SK-N-SH treated with all-trans-retinoic acid at 6 μM for 48 hours (cell line): ENCODE measurements around the gene GTF2H1.

Experiments used
- ATAC-seq: fragments of 200-7000 bp; cut with Tn5 transposase; 3 replicates; pipeline ENCODE4 v1.9.1; 2020; ENCODE audit warnings: mild to moderate bottlenecking, moderate library complexity
- ARNTL ChIP-seq: fragments of 450-650 bp; formaldehyde crosslinking; IDR thresholded peaks from 2 replicates; pipeline ENCODE4 v1.5.0; 2020; ENCODE audit warnings: low read depth, mild to moderate bottlenecking, moderate library complexity, borderline replicate concordance
- BACH2 ChIP-seq: fragments of 250-450 bp; sonication (Bioruptor Pico); IDR thresholded peaks from 2 replicates; pipeline ENCODE4 v1.9.0; 2021; ENCODE audit warnings: mild to moderate bottlenecking, borderline replicate concordance
- CREB5 ChIP-seq: fragments of 250-450 bp; sonication (Bioruptor Pico); IDR thresholded peaks from 2 replicates; pipeline ENCODE4 v1.5.1; 2020; ENCODE audit warnings: low read depth, mild to moderate bottlenecking, moderate library complexity
- CSDC2 ChIP-seq: fragments of 250-450 bp; sonication (Bioruptor Pico); IDR thresholded peaks from 2 replicates; pipeline ENCODE4 v1.5.0; 2020; ENCODE audit warnings: mild to moderate bottlenecking, moderate library complexity
- CSRNP3 ChIP-seq: fragments of 250-450 bp; sonication (Bioruptor Pico); IDR thresholded peaks from 2 replicates; pipeline ENCODE4 v1.5.1; 2021; ENCODE audit warnings: mild to moderate bottlenecking, moderate library complexity
- ESRRG ChIP-seq: fragments of 250-450 bp; sonication (Bioruptor Pico); IDR thresholded peaks from 2 replicates; pipeline ENCODE4 v1.6.1; 2021; ENCODE audit warnings: mild to moderate bottlenecking
- GLIS3 ChIP-seq: fragments of 250-450 bp; sonication (Bioruptor Pico); IDR thresholded peaks from 2 replicates; pipeline ENCODE4 v1.5.0; 2020; ENCODE audit warnings: mild to moderate bottlenecking, moderate library complexity
- ISL1 ChIP-seq: fragments of 250-450 bp; sonication (Bioruptor Pico); IDR thresholded peaks from 2 replicates; pipeline ENCODE4 v2.1.2; 2022; ENCODE audit warnings: mild to moderate bottlenecking, moderate library complexity
- OSR1 ChIP-seq: fragments of 250-450 bp; sonication (Bioruptor Pico); IDR thresholded peaks from 2 replicates; pipeline ENCODE4 v1.8.0; 2022; ENCODE audit warnings: moderate library complexity, mild to moderate bottlenecking, inconsistent platforms
- PATZ1 ChIP-seq: fragments of 250-450 bp; sonication (Bioruptor Pico); IDR thresholded peaks from 2 replicates; pipeline ENCODE4 v1.8.0; 2020; ENCODE audit warnings: mild to moderate bottlenecking, moderate library complexity, borderline replicate concordance
- POU6F1 ChIP-seq: fragments of 250-450 bp; sonication (Bioruptor Pico); IDR thresholded peaks from 2 replicates; pipeline ENCODE4 v1.8.0; 2021; ENCODE audit warnings: low read depth, mild to moderate bottlenecking, moderate library complexity, borderline replicate concordance
- PPARA ChIP-seq: fragments of 250-450 bp; sonication (Bioruptor Pico); IDR thresholded peaks from 2 replicates; pipeline ENCODE4 v1.5.0; 2020; ENCODE audit warnings: mild to moderate bottlenecking, borderline replicate concordance
- RARB ChIP-seq: fragments of 250-450 bp; sonication (Bioruptor Pico); IDR thresholded peaks from 2 replicates; pipeline ENCODE4 v1.8.0; 2021; ENCODE audit warnings: mild to moderate bottlenecking, moderate library complexity
- SNAI2 ChIP-seq: fragments of 250-450 bp; sonication (Bioruptor Pico); IDR thresholded peaks from 2 replicates; pipeline ENCODE4 v1.5.0; 2020; ENCODE audit warnings: mild to moderate bottlenecking, moderate library complexity
- TOX ChIP-seq: fragments of 250-450 bp; sonication (Bioruptor Pico); IDR thresholded peaks from 2 replicates; pipeline ENCODE4 v1.8.0; 2021; ENCODE audit warnings: mild to moderate bottlenecking, moderate library complexity, borderline replicate concordance
- TSHZ2 ChIP-seq: fragments of 250-450 bp; sonication (Bioruptor Pico); IDR thresholded peaks from 2 replicates; pipeline ENCODE4 v1.5.0; 2020; ENCODE audit warnings: mild to moderate bottlenecking, moderate library complexity
- ZC3H10 ChIP-seq: fragments of 250-450 bp; sonication (Bioruptor Pico); IDR thresholded peaks from 2 replicates; pipeline ENCODE4 v1.5.1; 2021; ENCODE audit warnings: mild to moderate bottlenecking, moderate library complexity
- ZFP3 ChIP-seq: fragments of 250-450 bp; sonication (Bioruptor Pico); IDR thresholded peaks from 2 replicates; pipeline ENCODE4 v1.5.0; 2020; ENCODE audit warnings: mild to moderate bottlenecking, moderate library complexity
- ZFP30 ChIP-seq: fragments of 450-650 bp; formaldehyde crosslinking; IDR thresholded peaks from 2 replicates; pipeline ENCODE4 v1.5.0; 2022; ENCODE audit warnings: mild to moderate bottlenecking, moderate library complexity
- ZNF565 ChIP-seq: fragments of 450-650 bp; formaldehyde crosslinking; conservative IDR thresholded peaks from 2 replicates; pipeline ENCODE4 v1.5.0; 2020; ENCODE audit warnings: low read depth, mild to moderate bottlenecking, moderate library complexity
- ZNF70 ChIP-seq: fragments of 450-650 bp; formaldehyde crosslinking; IDR thresholded peaks from 2 replicates; pipeline ENCODE4 v1.5.0; 2020; ENCODE audit warnings: mild to moderate bottlenecking, moderate library complexity
- ZNF8 ChIP-seq: fragments of 450-650 bp; formaldehyde crosslinking; IDR thresholded peaks from 2 replicates; pipeline ENCODE4 v1.5.0; 2020; ENCODE audit warnings: mild to moderate bottlenecking, moderate library complexity

Gene GTF2H1

GRCh38 chr11:18365741-18366140 is 43.4 kb downstream of the GTF2H1 start:
- ATAC-seq: no peak; the same call in 2 of the 3 replicates

GRCh38 chr11:18366286-18366685 is 43.9 kb downstream of the GTF2H1 start:
- ATAC-seq: no peak
- TF ChIP-seq ISL1 (CRISPR knock-in tag): no peak
- no peak for TF ChIP-seq ZFP30 (CRISPR knock-in tag)
- no peak for TF ChIP-seq TOX
- TF ChIP-seq ESRRG (CRISPR knock-in tag): no peak
- TF ChIP-seq BACH2 (CRISPR knock-in tag): no peak
- no peak for TF ChIP-seq RARB (CRISPR knock-in tag)
- TF ChIP-seq SNAI2 (CRISPR knock-in tag): no peak
- no peak for TF ChIP-seq ZNF8 (CRISPR knock-in tag)
- no peak for TF ChIP-seq CSRNP3 (CRISPR knock-in tag)

More at GRCh38 chr11:18365741-18366140, 43.4 kb downstream of the GTF2H1 start:
- no peak for TF ChIP-seq ZFP30 (CRISPR knock-in tag)
- no peak for TF ChIP-seq ARNTL (CRISPR knock-in tag)
- TF ChIP-seq PPARA (CRISPR knock-in tag): no peak
- no peak for TF ChIP-seq OSR1 (CRISPR knock-in tag)
- no peak for TF ChIP-seq ZC3H10 (CRISPR knock-in tag)
- TF ChIP-seq CSDC2 (CRISPR knock-in tag): no peak
- no peak for TF ChIP-seq BACH2 (CRISPR knock-in tag)
- TF ChIP-seq TSHZ2: no peak
- TF ChIP-seq GLIS3 (CRISPR knock-in tag): no peak
- TF ChIP-seq POU6F1 (CRISPR knock-in tag): no peak
- TF ChIP-seq TOX: no peak
- TF ChIP-seq ZNF8 (CRISPR knock-in tag): no peak
- TF ChIP-seq CREB5 (CRISPR knock-in tag): no peak
- TF ChIP-seq CSRNP3 (CRISPR knock-in tag): no peak
- no peak for TF ChIP-seq ISL1 (CRISPR knock-in tag)
- no peak for TF ChIP-seq RARB (CRISPR knock-in tag)
- TF ChIP-seq SNAI2 (CRISPR knock-in tag): no peak
- no peak for TF ChIP-seq ZNF565 (CRISPR knock-in tag)
- TF ChIP-seq, all 23 proteins: peak for 0

- ATAC-seq: no peak
- no peak for TF ChIP-seq SNAI2 (CRISPR knock-in tag)
- no peak for TF ChIP-seq ISL1 (CRISPR knock-in tag)
- no peak for TF ChIP-seq CREB5 (CRISPR knock-in tag)
- no peak for TF ChIP-seq CSRNP3 (CRISPR knock-in tag)
- no peak for TF ChIP-seq ZNF8 (CRISPR knock-in tag)
- no peak for TF ChIP-seq ZFP3
- TF ChIP-seq RARB (CRISPR knock-in tag): no peak
- no peak for TF ChIP-seq BACH2 (CRISPR knock-in tag)
- no peak for TF ChIP-seq TOX
- TF ChIP-seq ZNF70 (CRISPR knock-in tag): no peak
- no peak for TF ChIP-seq ESRRG (CRISPR knock-in tag)
- TF ChIP-seq ZNF565 (CRISPR knock-in tag): no peak
- TF ChIP-seq PATZ1 (CRISPR knock-in tag): no peak
These were observed 45.1 kb downstream of the GTF2H1 start for GRCh38 chr11:18367431-18367830.
